ENCODE data around the gene ZDHHC16. TPM values are rescaled to one million over a fixed set of nuclear protein-coding genes. Genes with fewer than 3 reads are reported as not detected.

The ZDHHC16 gene
- polyA plus RNA-seq, 3 donors from 2014 or later, result 19.9 to 38.5 (median 27.1) TPM

DNA sequence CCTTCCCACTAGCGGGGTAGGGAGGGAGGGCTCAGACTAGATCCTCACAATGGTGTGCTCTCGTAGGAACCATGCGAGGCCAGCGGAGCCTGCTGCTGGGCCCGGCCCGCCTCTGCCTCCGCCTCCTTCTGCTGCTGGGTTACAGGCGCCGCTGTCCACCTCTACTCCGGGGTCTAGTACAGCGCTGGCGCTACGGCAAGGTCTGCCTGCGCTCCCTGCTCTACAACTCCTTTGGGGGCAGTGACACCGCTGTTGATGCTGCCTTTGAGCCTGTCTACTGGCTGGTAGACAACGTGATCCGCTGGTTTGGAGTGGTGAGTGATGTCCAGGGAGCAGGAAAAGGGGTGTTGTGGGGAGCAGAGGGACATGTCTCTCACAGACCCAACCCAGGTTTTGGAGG, 5.6 kb downstream of the ZDHHC16 start:
- no peak for DNase-seq
- Mint-ChIP-seq H3K27me3 (ENCODE audit: low read depth in 3 of 3) (peaks cover 0 to 2% (median 0%) of the 10 kb centered on the region in 3 donors), H3K9me3 (peaks cover 0 to 2% (median 0%) of the 10 kb centered on the region in 6 donors), H3K27ac (no peak overlapping the region), H3K4me3 (no peak overlapping the region), H3K4me1 (peaks cover 14 to 33% of the 10 kb centered on the region in 2 donors), H3K36me3 (no peaks in the 10 kb centered on the region)

DNA sequence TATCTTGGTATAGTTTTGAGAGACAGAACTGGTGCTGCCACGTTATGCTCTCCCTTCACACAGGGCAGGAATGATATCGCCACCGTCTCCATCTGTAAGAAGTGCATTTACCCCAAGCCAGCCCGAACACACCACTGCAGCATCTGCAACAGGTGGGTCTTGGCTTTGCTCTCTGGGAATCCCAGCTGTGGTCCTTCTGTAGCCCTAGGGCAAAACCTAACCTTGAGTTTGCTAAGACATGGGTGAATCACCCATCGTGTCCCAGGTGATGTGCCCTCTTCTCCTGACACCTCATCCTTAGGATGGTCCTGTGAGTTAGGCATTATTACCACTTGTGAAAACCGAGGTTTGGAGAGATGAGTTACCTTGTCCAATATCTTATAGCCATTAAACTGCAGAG, 6.4 kb downstream of the ZDHHC16 start:
- Mint-ChIP-seq H3K27ac (peak overlapping the region in 1 of 6 donors; percentile 34), H3K27me3 (ENCODE audit: low read depth in 3 of 3) (peaks cover 0 to 2% (median 0%) of the 10 kb centered on the region in 3 donors), H3K36me3 (no peaks in the 10 kb centered on the region), H3K4me1 (peaks cover 7 to 25% of the 10 kb centered on the region in 2 donors), H3K9me3 (peaks cover 0 to 2% (median 0%) of the 10 kb centered on the region in 6 donors), H3K4me3 (no peak overlapping the region)
- no peak for DNase-seq

DNA sequence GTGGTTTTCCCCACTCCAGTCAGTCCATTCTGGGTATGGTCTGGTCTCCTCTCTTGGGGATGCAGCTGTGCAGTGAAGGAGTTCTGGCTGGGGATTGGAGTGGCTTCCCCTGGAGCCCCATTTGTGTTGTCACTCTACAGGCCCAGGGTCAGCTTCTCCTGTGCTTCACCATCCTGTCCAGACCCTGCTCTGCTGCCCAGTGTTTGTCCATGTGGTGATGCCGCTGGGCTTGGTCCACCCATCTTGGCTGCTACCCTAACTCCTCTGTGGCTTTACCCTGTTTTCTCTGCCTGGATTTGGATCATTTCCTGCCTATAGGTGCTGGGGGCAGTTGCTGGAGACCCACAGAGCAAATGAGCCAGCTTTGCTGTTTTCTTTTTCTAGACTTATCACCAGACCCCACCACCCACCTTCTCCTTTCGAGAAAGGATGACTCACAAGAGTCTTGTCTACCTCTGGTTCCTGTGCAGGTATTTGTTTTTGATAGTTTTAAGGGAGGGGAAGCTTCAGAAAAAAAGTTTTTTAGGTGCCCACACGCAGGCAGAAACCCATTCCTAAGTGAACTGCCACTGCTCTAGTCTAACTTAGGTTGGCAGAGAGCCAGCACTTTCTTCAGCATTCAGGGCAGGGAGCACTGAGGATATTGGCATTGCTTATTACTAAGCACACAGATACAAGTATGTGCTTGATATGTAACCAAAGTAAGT, 8.5 kb downstream of the ZDHHC16 start:
- DNase-seq, result no peak
- Mint-ChIP-seq H3K9me3 (peaks cover 0 to 2% (median 0%) of the 10 kb centered on the region in 6 donors), H3K27ac (peak overlapping the region in 5 of 6 donors; percentile 24 to 84 (median 62)), H3K4me3 (no peak overlapping the region), H3K4me1 (peaks cover 0 to 8% of the 10 kb centered on the region in 2 donors), H3K36me3 (peaks cover 5 to 15% (median 10%) of the 10 kb centered on the region in 3 donors), H3K27me3 (ENCODE audit: low read depth in 3 of 3) (peaks cover 0 to 2% (median 0%) of the 10 kb centered on the region in 3 donors)

GRCh38 chr10:97456034-97456685, 10.2 kb downstream of the ZDHHC16 start:
- DNase-seq, result no peak
- Mint-ChIP-seq H3K4me3 (no peak overlapping the region), H3K36me3 (peaks cover 12 to 32% (median 16%) of the 10 kb centered on the region in 3 donors), H3K27me3 (ENCODE audit: low read depth in 3 of 3) (peaks cover 0 to 3% (median 2%) of the 10 kb centered on the region in 3 donors), H3K27ac (peak overlapping the region in 2 of 6 donors; percentile 64 to 77), H3K9me3 (peaks cover 0 to 2% (median 0%) of the 10 kb centered on the region in 6 donors), H3K4me1 (no peaks in the 10 kb centered on the region)

DNA sequence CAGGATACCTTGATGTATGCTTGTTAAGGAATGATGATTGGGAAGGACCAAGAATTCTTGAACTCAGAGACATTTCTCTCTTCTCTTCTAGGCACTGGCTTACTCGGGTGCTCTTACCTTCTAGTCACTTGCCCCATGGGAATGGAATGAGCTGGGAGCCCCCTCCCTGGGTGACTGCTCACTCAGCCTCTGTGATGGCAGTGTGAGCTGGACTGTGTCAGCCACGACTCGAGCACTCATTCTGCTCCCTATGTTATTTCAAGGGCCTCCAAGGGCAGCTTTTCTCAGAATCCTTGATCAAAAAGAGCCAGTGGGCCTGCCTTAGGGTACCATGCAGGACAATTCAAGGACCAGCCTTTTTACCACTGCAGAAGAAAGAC, 10.7 kb downstream of the ZDHHC16 start:
- Mint-ChIP-seq H3K9me3 (peaks cover 0 to 2% (median 0%) of the 10 kb centered on the region in 6 donors), H3K27me3 (ENCODE audit: low read depth in 3 of 3) (peaks cover 0 to 3% (median 2%) of the 10 kb centered on the region in 3 donors), H3K36me3 (peaks cover 12 to 36% (median 20%) of the 10 kb centered on the region in 3 donors), H3K4me3 (no peak overlapping the region), H3K4me1 (no peaks in the 10 kb centered on the region), H3K27ac (peak overlapping the region in 3 of 6 donors; percentile 11 to 77 (median 64))
- DNase-seq, result no peak

DNA sequence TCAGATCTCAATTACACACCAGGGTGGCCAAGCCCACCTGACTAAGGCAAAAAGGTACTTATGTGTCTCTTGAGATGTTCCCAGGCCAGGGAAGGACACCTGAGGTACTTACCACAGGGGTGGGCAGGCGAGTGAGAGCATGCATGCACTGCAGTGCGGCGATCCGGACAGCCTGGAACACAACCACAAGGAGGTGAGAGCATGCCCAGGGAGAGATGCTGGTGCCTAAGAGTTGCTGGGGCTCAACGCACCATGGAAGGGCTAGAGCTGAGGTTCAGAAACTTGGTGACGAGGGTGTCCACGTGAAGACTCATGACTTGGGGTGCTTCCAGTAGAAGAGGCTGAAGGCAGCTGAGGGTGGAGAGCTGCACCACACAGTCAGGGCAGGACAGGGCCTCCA, 13.1 kb downstream of the ZDHHC16 start:
- Mint-ChIP-seq H3K27ac (peak overlapping the region in 4 of 6 donors; percentile 30 to 54 (median 50)), H3K36me3 (peaks cover 16 to 47% (median 24%) of the 10 kb centered on the region in 3 donors), H3K9me3 (peaks cover 0 to 4% (median 0%) of the 10 kb centered on the region in 6 donors), H3K4me3 (no peak overlapping the region), H3K27me3 (ENCODE audit: low read depth in 3 of 3) (peaks cover 0 to 3% (median 0%) of the 10 kb centered on the region in 3 donors), H3K4me1 (peaks cover 0 to 2% of the 10 kb centered on the region in 2 donors)
- no peak for DNase-seq

DNA sequence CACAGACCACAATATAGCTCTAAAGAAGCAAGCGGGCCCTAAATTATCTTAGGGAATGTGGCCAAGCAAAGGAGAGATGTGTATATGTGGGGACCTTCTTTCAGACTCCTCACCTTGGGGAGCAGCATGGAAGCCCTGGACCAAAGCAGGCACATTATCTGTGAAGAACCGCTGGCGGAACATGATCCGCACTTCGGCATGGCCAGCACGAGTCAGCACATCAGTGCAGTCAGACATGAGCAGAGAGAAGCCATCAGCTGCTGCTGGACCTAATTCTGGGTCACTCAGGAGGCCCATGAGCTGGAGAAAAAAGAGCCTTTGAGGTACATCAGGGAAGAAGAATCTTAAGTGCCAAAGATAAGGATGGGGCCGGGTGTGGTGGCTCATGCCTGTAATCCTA, 14.0 kb downstream of the ZDHHC16 start:
- no peak overlapping the region for H3K27ac Mint-ChIP-seq
- no peak overlapping the region for H3K4me3 Mint-ChIP-seq
- no peak for DNase-seq
- peaks cover 16 to 47% (median 24%) of the 10 kb centered on the region in 3 donors for H3K36me3 Mint-ChIP-seq
- peaks cover 0 to 3% (median 0%) of the 10 kb centered on the region in 3 donors for H3K27me3 Mint-ChIP-seq (ENCODE audit: low read depth in 3 of 3)
- peaks cover 0 to 3% of the 10 kb centered on the region in 2 donors for H3K4me1 Mint-ChIP-seq
- H3K9me3 Mint-ChIP-seq, result peaks cover 0 to 4% (median 0%) of the 10 kb centered on the region in 6 donors

DNA sequence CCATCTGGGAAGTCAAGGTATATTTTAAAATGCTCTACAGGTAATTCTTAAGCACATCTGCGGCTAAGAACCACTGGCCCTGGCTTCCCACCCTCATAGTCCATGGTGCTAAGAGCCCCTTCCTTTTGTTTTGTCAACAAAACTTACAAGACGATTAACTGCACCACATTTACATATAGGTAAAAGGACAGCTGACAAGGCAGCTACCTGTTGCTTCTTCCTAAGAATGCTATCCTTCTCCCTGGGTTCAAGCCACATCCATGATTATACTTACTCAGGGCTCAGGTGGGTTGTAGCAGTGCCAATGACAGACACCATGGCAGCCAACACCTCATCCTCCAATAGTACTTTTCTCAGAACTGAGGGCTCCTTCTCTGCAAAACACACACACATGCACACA, 16.3 kb downstream of the ZDHHC16 start:
- no peak overlapping the region for H3K27ac Mint-ChIP-seq
- DNase-seq, result no peak
- no peak overlapping the region for H3K4me3 Mint-ChIP-seq
- peaks cover 0 to 3% (median 0%) of the 10 kb centered on the region in 3 donors for H3K27me3 Mint-ChIP-seq (ENCODE audit: low read depth in 3 of 3)
- H3K9me3 Mint-ChIP-seq, result peaks cover 0 to 2% (median 0%) of the 10 kb centered on the region in 6 donors
- H3K36me3 Mint-ChIP-seq, result peaks cover 21 to 52% (median 29%) of the 10 kb centered on the region in 3 donors
- H3K4me1 Mint-ChIP-seq, result peaks cover 0 to 3% of the 10 kb centered on the region in 2 donors

GRCh38 chr10:97463363-97464132, 17.6 kb downstream of the ZDHHC16 start:
- Mint-ChIP-seq H3K36me3 (peaks cover 16 to 45% (median 23%) of the 10 kb centered on the region in 3 donors), H3K27ac (peak overlapping the region in 4 of 6 donors; percentile 52 to 63 (median 58)), H3K9me3 (peaks cover 0 to 2% (median 0%) of the 10 kb centered on the region in 6 donors), H3K4me1 (peaks cover 0 to 3% of the 10 kb centered on the region in 2 donors), H3K4me3 (no peak overlapping the region), H3K27me3 (ENCODE audit: low read depth in 3 of 3) (peaks cover 0 to 3% (median 0%) of the 10 kb centered on the region in 3 donors)
- DNase-seq, result peak; percentile 22 to 33 (median 24)

DNA sequence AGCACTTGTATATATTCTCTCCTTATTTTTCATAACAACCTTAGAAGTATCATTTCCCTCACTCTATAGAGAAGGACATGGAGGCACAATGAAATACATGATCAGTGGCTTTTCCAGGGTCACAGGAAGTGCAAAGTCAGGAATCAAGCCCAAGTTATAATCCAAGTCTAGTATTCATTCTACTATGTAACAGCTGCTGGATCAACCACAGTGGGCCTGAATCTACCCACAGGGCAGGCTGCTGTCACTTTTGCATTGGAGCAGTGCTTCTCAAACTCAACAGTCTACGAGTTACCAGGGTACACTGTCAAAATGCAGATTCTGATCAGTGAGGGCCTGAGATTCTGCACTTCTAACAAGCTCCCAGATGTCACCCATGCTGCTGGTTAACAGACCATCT, 18.3 kb downstream of the ZDHHC16 start:
- peak overlapping the region in 3 of 6 donors; percentile 55 to 63 (median 60) for H3K27ac Mint-ChIP-seq
- DNase-seq, result no peak
- H3K36me3 Mint-ChIP-seq, result peaks cover 16 to 40% (median 20%) of the 10 kb centered on the region in 3 donors
- H3K4me3 Mint-ChIP-seq, result no peak overlapping the region
- H3K27me3 Mint-ChIP-seq (ENCODE audit: low read depth in 3 of 3), result peaks cover 0 to 3% (median 0%) of the 10 kb centered on the region in 3 donors
- H3K9me3 Mint-ChIP-seq, result peaks cover 0 to 2% (median 0%) of the 10 kb centered on the region in 6 donors
- H3K4me1 Mint-ChIP-seq, result peaks cover 0 to 3% of the 10 kb centered on the region in 2 donors

DNA sequence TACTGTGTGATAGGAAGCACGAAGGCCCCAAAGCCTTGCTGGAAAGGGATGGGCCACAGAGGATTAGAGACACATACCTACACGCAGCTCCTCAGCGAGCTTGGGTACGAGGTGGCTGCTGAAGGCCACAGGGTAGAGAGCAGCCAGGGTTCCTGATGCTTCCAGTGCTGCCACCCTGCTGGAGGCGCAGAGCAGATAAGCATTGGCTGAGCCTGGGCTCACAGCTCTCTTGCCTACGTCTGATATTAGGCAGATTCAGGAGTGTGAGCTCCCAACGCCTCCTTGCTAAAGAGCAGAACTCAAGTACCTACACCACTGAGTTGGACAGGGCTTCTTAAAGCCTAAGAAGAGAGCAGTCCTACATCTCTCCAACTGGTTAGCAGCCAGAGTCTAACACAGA, 20.0 kb downstream of the ZDHHC16 start:
- Mint-ChIP-seq H3K9me3 (peaks cover 0 to 2% (median 0%) of the 10 kb centered on the region in 6 donors), H3K27me3 (ENCODE audit: low read depth in 3 of 3) (peaks cover 0 to under 1% (median 0%) of the 10 kb centered on the region in 3 donors), H3K27ac (no peak overlapping the region), H3K4me3 (no peak overlapping the region), H3K4me1 (peaks cover 0 to 3% of the 10 kb centered on the region in 2 donors), H3K36me3 (peaks cover 9 to 30% (median 16%) of the 10 kb centered on the region in 3 donors)
- no peak for DNase-seq

DNA sequence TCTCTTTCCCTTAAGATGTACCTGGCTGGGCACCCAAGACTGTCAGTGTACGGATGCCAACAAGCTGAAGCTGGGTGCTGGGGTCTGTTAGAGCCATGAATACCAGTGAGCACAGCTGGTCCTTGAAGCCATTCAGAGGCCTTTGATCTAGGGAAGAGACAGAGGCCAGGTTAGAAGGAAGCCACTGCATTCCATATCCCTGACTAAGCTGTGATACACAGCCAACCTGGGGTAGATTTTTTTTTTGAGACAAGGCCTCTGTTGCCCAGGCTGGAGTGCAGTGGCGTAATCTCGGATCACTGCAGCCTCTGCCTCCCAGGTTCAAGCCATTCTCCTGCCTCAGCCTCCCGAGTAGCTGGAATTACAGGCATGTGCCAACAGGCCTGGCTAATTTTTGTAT, 20.8 kb downstream of the ZDHHC16 start:
- Mint-ChIP-seq H3K4me3 (no peak overlapping the region), H3K27me3 (ENCODE audit: low read depth in 3 of 3) (no peaks in the 10 kb centered on the region), H3K36me3 (peaks cover 11 to 26% (median 13%) of the 10 kb centered on the region in 3 donors), H3K4me1 (peaks cover 0 to 3% of the 10 kb centered on the region in 2 donors), H3K27ac (peak overlapping the region in 1 of 6 donors; percentile 62), H3K9me3 (peaks cover 0 to 2% (median 0%) of the 10 kb centered on the region in 6 donors)
- no peak for DNase-seq

DNA sequence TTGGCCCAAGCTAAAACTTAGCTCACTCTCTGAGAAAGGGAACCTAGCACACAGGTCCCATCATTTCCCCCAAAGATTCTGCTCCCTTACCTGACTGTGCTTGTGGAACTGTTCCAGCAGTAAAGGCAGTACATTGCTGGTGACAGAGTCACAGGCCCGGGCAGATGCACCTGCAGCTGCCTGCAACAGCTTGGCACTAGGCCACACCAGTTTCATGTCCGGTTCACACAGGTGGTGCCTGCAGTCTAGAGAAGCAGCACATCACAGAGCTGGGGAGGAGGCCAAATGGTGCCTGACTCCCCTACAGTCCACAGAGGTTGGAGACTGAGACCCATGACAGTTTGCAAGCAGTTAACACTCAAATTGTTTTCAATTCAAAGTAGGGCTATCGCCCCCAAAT, 22.2 kb downstream of the ZDHHC16 start:
- no peak overlapping the region for H3K27ac Mint-ChIP-seq
- H3K27me3 Mint-ChIP-seq (ENCODE audit: low read depth in 3 of 3), result no peaks in the 10 kb centered on the region
- H3K4me3 Mint-ChIP-seq, result no peak overlapping the region
- H3K9me3 Mint-ChIP-seq, result peaks cover 0 to 2% (median 0%) of the 10 kb centered on the region in 6 donors
- H3K4me1 Mint-ChIP-seq, result peaks cover 0 to 3% of the 10 kb centered on the region in 2 donors
- DNase-seq, result no peak
- H3K36me3 Mint-ChIP-seq, result peaks cover 14 to 24% (median 14%) of the 10 kb centered on the region in 3 donors

Data from immature natural killer cell (primary cell).